AG04449 (cell line): ENCODE data around the gene MYLK3.

Experiments used
- CTCF ChIA-PET: fragments of 350-600 bp; formaldehyde crosslinking; extraction: SDS; loops from one replicate; lab custom pipeline; 2021; ENCODE audit warnings: antibody characterized with exemption; lab: Yijun Ruan, JAX
- POLR2A ChIA-PET: fragments of 400-600, 350-600 bp; formaldehyde crosslinking; extraction: SDS; loops from one replicate; lab custom pipeline; 2020; ENCODE audit warnings: antibody characterized with exemption, inconsistent platforms; lab: Yijun Ruan, JAX
- DNase-seq: peaks from one replicate; pipeline ENCODE4 v3.0.0-alpha.2; 2010; ENCODE audit warnings: low read depth, low spot score
- H3K4me3 ChIP-seq: 2 replicates; pipeline ENCODE4 v1.5.1; 2011; ENCODE audit warnings: low read depth, mild to moderate bottlenecking, control low read depth, low read length
- TF ChIP-seq, protein P1 (sequence below): IDR thresholded peaks from one replicate; pipeline ENCODE4 v1.5.1; 2011; ENCODE audit warnings: mild to moderate bottlenecking, moderate library complexity, low read length, control low read depth, inconsistent platforms; ENCODE audit not compliant: insufficient read depth; ENCODE audit errors: missing control alignments

Gene MYLK3

DNA sequence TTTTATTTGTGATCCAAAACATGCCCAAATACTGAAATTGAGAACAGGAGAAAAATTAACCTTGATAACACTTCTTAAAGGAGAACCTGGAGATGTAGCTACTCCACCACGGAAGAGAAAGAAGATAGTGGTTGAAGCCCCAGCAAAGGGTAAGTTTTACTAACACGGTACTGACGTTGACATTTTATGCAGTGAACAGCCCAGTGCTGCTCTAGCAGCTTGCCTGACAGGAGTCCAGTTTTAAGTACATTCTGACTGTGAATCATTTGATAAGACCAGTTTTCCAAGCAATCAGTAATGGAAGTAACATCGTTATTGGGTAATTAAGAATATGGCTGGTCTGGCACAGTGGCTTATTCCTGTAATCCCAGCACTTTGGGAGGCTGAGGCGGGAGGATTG is 52.2 kb downstream of the MYLK3 start:
- no peak for DNase-seq
- CTCF ChIA-PET, result interaction anchor here (1.2 to 1.4 kb wide), 2 partner anchors 9 to 22 kb away, joined by 3 read pairs; no protein-coding TSS in a partner anchor
- no peak overlapping the region for H3K4me3 ChIP-seq
- TF ChIP-seq, protein P1, sequence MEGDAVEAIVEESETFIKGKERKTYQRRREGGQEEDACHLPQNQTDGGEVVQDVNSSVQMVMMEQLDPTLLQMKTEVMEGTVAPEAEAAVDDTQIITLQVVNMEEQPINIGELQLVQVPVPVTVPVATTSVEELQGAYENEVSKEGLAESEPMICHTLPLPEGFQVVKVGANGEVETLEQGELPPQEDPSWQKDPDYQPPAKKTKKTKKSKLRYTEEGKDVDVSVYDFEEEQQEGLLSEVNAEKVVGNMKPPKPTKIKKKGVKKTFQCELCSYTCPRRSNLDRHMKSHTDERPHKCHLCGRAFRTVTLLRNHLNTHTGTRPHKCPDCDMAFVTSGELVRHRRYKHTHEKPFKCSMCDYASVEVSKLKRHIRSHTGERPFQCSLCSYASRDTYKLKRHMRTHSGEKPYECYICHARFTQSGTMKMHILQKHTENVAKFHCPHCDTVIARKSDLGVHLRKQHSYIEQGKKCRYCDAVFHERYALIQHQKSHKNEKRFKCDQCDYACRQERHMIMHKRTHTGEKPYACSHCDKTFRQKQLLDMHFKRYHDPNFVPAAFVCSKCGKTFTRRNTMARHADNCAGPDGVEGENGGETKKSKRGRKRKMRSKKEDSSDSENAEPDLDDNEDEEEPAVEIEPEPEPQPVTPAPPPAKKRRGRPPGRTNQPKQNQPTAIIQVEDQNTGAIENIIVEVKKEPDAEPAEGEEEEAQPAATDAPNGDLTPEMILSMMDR, result no peak
- POLR2A ChIA-PET, result no interaction called here

DNA sequence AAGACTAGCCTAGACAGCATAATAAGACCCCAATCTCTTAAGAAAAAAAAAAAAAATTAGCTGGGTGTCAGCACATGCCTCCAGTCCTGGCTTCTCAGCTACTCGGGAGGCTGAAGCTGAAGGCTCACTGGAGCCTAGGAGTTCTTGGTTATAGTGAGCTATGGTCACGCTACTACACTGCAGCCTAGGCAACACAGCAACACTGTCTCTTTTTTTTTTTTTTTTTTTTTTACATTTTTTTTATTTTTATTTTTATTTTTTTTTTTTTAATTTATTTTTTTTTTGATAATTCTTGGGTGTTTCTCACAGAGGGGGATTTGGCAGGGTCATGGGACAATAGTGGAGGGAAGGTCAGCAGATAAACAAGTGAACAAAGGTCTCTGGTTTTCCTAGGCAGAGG is 54.5 kb downstream of the MYLK3 start:
- ChIA-PET CTCF (interaction anchor here (0.6 to 1.4 kb wide), 4 partner anchors 11 to 64 kb away, joined by 3 to 6 read pairs (median 4); no protein-coding TSS in a partner anchor), POLR2A (no interaction called here)
- H3K4me3 ChIP-seq, result no peak overlapping the region
- TF ChIP-seq, protein P1, result no peak
- no peak for DNase-seq

DNA sequence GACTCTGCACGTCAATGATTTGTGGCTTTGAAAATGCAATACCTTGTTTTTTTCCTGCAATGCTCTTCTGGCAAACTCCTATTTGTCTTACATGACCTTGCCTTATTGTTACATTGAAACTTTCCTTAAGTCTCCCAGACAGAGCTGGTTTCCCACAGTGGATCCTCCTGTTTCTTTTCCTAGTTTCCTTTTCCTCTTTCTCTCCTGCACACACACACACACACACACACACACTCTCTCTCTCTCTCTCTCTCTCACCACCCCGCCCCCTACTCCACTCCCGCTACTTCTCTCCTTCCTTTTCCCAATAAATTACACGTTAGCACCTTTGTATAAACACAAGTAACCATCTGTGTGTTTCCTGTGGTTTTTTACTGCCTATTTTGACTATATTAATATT is 56.4 kb downstream of the MYLK3 start:
- CTCF ChIA-PET, result interaction anchor here (1.0 to 3.7 kb wide), 7 partner anchors 8 to 109 kb away, joined by 3 to 16 read pairs (median 4); no protein-coding TSS in a partner anchor

DNA sequence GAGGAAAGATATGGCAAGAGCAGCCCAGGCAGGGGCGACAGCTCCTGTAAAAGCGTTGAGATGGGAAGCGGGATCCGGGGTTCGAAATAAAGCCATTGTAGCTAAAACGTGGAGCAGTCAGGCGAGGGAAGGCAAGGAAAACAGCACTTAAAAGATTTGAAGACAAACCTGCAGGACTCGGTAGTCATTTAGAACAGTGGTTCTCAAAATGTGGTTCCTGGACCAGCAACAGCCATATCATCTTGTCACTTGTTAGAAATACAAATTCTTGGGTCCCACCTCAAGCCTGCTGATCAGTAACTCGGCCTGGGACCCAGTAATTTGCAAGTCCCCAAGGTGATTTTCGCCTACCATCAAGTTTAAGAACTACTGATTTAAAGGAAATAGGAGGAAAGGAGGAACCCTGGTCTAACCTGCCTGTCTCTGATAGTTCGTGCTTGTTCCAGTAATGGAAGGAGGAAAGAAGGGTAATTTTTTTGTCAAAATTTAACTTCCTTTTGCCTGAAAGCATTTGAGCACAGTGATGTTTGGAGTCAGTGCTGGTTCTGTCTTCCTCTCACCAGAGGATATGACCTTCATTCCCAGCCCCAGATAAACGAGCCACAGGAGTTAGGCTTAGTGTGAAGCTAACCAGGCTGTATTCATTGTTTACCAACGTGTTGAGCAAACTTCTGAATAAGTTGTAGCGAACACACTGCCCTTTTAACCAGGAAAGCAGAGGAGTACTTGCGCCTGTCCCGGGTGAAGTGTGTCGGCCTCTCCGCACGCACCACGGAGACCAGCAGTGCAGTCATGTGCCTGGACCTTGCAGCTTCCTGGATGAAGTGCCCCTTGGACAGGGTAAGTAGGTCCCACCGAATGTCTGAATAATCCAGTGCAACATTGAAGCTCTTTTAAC is 57.6 kb downstream of the MYLK3 start:
- TF ChIP-seq, protein P1, result no peak
- no peak for DNase-seq
- H3K4me3 ChIP-seq, result peak overlapping the region; percentile 89
- ChIA-PET CTCF (interaction anchor here (0.8 to 3.7 kb wide), 10 partner anchors 9 to 116 kb away, joined by 3 to 16 read pairs (median 4); no protein-coding TSS in a partner anchor), POLR2A (interaction anchor here (0.6 kb wide), 1 partner anchor 148 kb away, joined by 4 read pairs; no protein-coding TSS in a partner anchor)

More for the DNA sequence above, 56.4 kb downstream of the MYLK3 start:
- POLR2A ChIA-PET, result no interaction called here
- DNase-seq, result no peak
- TF ChIP-seq, protein P1, result no peak
- H3K4me3 ChIP-seq, result no peak overlapping the region; the same call in 1 of the 2 replicates

DNA sequence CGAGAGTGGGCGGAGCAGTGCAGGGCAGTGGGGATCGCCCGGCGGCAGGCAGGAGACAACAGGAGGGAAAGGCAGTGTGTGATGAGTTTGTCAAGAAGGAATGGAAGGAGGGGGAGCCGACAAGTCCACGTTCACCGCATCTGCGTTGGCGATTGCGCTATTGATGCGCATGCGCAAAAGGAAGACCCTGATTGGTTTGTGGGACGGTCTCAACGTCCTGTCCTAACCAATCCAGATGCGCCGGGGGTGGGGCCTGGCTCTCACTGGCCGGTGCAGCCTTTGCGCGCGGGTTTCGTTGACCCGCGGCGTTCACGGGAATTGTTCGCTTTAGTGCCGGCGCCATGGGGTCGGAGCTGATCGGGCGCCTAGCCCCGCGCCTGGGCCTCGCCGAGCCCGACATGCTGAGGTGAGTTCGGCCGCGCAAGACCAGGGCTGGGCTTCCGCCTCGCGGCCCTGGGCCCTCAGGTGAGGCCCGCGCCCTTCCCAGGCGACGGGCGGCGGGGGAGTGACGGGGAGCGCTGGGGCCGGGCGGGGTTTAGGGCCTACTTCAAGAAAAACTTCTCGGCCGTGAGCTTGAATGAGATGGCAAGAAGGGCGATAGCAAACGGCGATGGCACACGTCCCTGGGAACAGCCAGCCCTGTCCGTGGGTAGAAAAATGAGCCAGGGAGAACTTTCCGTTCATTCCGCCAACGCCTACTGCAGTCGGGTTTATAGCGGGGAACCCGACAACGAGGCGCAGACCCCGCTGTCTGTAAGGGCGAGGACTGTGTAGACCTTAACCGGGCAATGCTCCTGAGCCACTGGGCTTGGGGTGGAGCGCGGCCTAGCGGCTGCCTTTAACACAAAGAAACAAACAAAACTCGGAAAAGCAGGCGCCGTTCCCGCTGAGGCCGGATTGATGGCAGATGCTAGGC is 58.5 kb downstream of the MYLK3 start, which contains the start of gene ORC6:
ORC6 (plus strand) TSS at position 295 of the 916 bp plus-strand sequence; CDS start at position 342, 47 bp downstream.
- DNase-seq, result peak; percentile 63
- H3K4me3 ChIP-seq, result peak within 1 kb of the TSS; percentile 89
- TF ChIP-seq, protein P1, result peak; percentile 62
- POLR2A ChIA-PET, result no interaction called here
- CTCF ChIA-PET, result interaction anchor here (0.8 to 3.7 kb wide), 6 partner anchors 10 to 111 kb away, joined by 3 to 16 read pairs (median 3); no protein-coding TSS in a partner anchor
